ENCODE results near the gene SLC13A1. TPM values are rescaled to one million over a fixed set of nuclear protein-coding genes. Genes with fewer than 3 reads are reported as not detected.
"Not testable (repeated sequence)": the region's sequence is repeated elsewhere in the genome, so short reads cannot be mapped to it uniquely, and the experiment has no call there.

SLC13A1 gene
- total RNA-seq, 4 donors from 2014 or later: 0.11 TPM; not detected in 3

DNA sequence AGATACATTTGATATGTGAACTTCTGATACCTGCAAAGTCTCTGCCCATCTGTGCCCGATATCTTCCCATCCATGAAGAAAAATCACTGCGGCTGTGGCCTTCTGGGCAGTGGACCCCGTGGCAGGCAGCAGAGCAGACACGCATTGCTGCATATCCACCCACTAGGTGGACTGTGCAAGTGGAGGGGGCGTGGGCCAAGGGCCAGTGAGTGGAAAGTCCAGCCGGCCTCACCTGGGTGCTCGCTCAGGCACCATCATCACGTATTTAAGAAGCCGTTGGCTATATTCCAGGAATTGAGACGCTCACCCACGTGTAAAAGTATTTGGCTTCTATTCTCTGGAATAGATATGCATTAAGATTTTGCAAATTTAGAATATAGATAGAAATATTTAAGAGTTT is 30.8 kb upstream of the SLC13A1 start:
- Histone ChIP-seq H3K27me3 (no peaks in the 10 kb centered on the region), H3K4me1 (peaks cover 0 to 38% (median 25%) of the 10 kb centered on the region in 4 donors), H3K27ac (replicated peaks in 1 of 4) (peak overlapping the region in 1 of 4 donors; percentile 66), H3K36me3 (no peaks in the 10 kb centered on the region), H3K9me3 (no peaks in the 10 kb centered on the region), H3K4me3 (no peak overlapping the region)
- TF ChIP-seq POLR2AphosphoS5 (IDR thresholded peaks at IDR 0.05) (no peak), EP300 (IDR thresholded peaks at IDR 0.05) (no peak)
- DNase-seq (ENCODE audit: extremely low spot score): no peak
- intact Hi-C loops (cut with DNase I): no loop called here
- 73% methylated on average over 11 of the region's 11 CpGs for WGBS

- intact Hi-C loops (cut with DNase I): no loop called here
- H3K36me3 ChIP-seq: no peaks in the 10 kb centered on the region
- 92% methylated on average over 1 of the region's 1 CpG for WGBS
Observed at GRCh38 chr7:123230147-123230546, 30.4 kb upstream of the SLC13A1 start.

GRCh38 chr7:123229426-123229825 is 29.7 kb upstream of the SLC13A1 start:
- intact Hi-C loops (cut with DNase I): no loop called here
- no peaks in the 10 kb centered on the region for H3K9me3 ChIP-seq
- no peak for DNase-seq (ENCODE audit: extremely low spot score)
- H3K4me1 ChIP-seq: peaks cover 0 to 38% (median 25%) of the 10 kb centered on the region in 4 donors
- H3K27me3 ChIP-seq: no peaks in the 10 kb centered on the region
- no peak overlapping the region for H3K27ac ChIP-seq (replicated peaks in 1 of 4)
- H3K36me3 ChIP-seq: no peaks in the 10 kb centered on the region
- TF ChIP-seq CTCF (IDR thresholded peaks at IDR 0.05) (no peak), EP300 (IDR thresholded peaks at IDR 0.05) (no peak)
- no peak overlapping the region for H3K4me3 ChIP-seq

More at GRCh38 chr7:123230147-123230546, 30.4 kb upstream of the SLC13A1 start:
- Histone ChIP-seq H3K4me3 (no peak overlapping the region), H3K27ac (replicated peaks in 1 of 4) (no peak overlapping the region), H3K4me1 (peaks cover 0 to 38% (median 25%) of the 10 kb centered on the region in 4 donors), H3K9me3 (no peaks in the 10 kb centered on the region), H3K27me3 (no peaks in the 10 kb centered on the region)
- TF ChIP-seq CTCF (IDR thresholded peaks at IDR 0.05) (no peak), EP300 (IDR thresholded peaks at IDR 0.05) (no peak), POLR2AphosphoS5 (IDR thresholded peaks at IDR 0.05) (no peak), POLR2A (IDR thresholded peaks at IDR 0.05; ENCODE audit: low read depth) (no peak)
- no peak for DNase-seq (ENCODE audit: extremely low spot score)

- H3K27ac ChIP-seq (replicated peaks in 1 of 4); H3K36me3 ChIP-seq; DNase-seq (ENCODE audit: extremely low spot score); H3K27me3 ChIP-seq; intact Hi-C loops (cut with DNase I); H3K9me3 ChIP-seq; H3K4me3 ChIP-seq: not testable (repeated sequence)
- peaks cover 0 to 26% (median 15%) of the 10 kb centered on the region in 4 donors for H3K4me1 ChIP-seq
- 91% methylated on average over 6 of the region's 6 CpGs for WGBS
Observed at GRCh38 chr7:123227666-123228065, 27.9 kb upstream of the SLC13A1 start.

GRCh38 chr7:123220396-123220795 is 20.6 kb upstream of the SLC13A1 start:
- Histone ChIP-seq H3K27me3 (no peaks in the 10 kb centered on the region), H3K36me3 (no peaks in the 10 kb centered on the region), H3K27ac (replicated peaks in 1 of 4) (peak overlapping the region in 1 of 4 donors; percentile 35), H3K4me1 (peaks cover 0 to 8% (median 3%) of the 10 kb centered on the region in 4 donors), H3K9me3 (no peaks in the 10 kb centered on the region), H3K4me3 (no peak overlapping the region)
- TF ChIP-seq POLR2A (IDR thresholded peaks at IDR 0.05; ENCODE audit: low read depth): no peak
- TF ChIP-seq POLR2AphosphoS5 (IDR thresholded peaks at IDR 0.05): no peak
- TF ChIP-seq EP300 (IDR thresholded peaks at IDR 0.05): no peak
- no peak for TF ChIP-seq CTCF (IDR thresholded peaks at IDR 0.05)
- WGBS: 15% methylated on average over 1 of the region's 1 CpG
- DNase-seq (ENCODE audit: extremely low spot score): no peak
- intact Hi-C loops (cut with DNase I): no loop called here

DNA sequence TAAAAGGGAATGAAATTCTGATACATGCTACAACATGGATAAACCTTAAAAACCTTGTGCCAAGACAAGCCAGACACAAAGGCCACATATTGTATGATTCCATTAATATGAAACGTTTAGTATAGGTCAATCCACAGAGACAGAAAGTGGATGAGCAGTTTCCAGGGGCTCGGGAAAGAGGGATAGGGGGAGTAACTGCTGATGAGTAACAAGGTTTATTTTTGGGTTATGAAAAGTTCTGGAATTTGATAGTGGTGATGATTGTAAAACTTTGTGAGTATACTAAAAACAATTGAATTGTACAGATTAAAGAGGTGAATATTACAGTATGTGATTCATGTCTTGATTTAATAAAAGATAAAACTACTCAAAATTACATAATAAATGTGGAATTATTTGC is 19.1 kb upstream of the SLC13A1 start:
- TF ChIP-seq CTCF (IDR thresholded peaks at IDR 0.05) (no peak), EP300 (IDR thresholded peaks at IDR 0.05) (no peak), POLR2A (IDR thresholded peaks at IDR 0.05; ENCODE audit: low read depth) (no peak), POLR2AphosphoS5 (IDR thresholded peaks at IDR 0.05) (no peak)
- intact Hi-C loops (cut with DNase I): no loop called here
- peaks cover 0 to 4% (median 0%) of the 10 kb centered on the region in 4 donors for H3K9me3 ChIP-seq
- H3K27me3 ChIP-seq: no peaks in the 10 kb centered on the region
- H3K4me1 ChIP-seq: peaks cover 0 to 8% (median 3%) of the 10 kb centered on the region in 4 donors
- H3K4me3 ChIP-seq: no peak overlapping the region
- H3K27ac ChIP-seq (replicated peaks in 1 of 4): no peak overlapping the region
- DNase-seq (ENCODE audit: extremely low spot score): no peak
- H3K36me3 ChIP-seq: no peaks in the 10 kb centered on the region
- 50% methylated on average over 2 of the region's 2 CpGs for WGBS

All from esophagus muscularis mucosa (tissue), 4 donors.